Diencephalon (tissue), 1 donor: ENCODE measurements around the gene PRB3. TPM values are rescaled to one million over a fixed set of nuclear protein-coding genes. Genes with fewer than 3 reads are reported as not detected.

Experiments
- total RNA-seq: library from RNA; depleted of rRNA; stranded (reverse); fragments of >200 nt; gene quantifications from one replicate; pipeline ENCODE4 v1.2.3, GENCODE V29; 2014

PRB3 gene
- total RNA-seq, result not detected

GRCh38 chr12:11269607-11270006 lies at the start of gene PRB3:
Gene PRB3 (minus strand): TSS chr12:11269707. CDS start chr12:11269669, 38 bp downstream.

GRCh38 chr12:11310336-11310735 lies 40.8 kb upstream of the PRB3 start, which contains the start of gene PRB4:
Gene PRB4 (minus strand): TSS chr12:11310436. CDS start chr12:11310398, 38 bp downstream.

Other genes with a start within 250 kb of the PRB3 start
- 7.6 TPM for gene TAS2R19, start 247.1 kb downstream of the PRB3 start, total RNA-seq
- 8.1 TPM for gene TAS2R31, start 238.3 kb downstream of the PRB3 start, total RNA-seq
- gene TAS2R46, start 207.4 kb downstream of the PRB3 start, total RNA-seq, result 3.2 TPM
- gene TAS2R43, start 177.4 kb downstream of the PRB3 start, total RNA-seq, result 5.5 TPM
- gene TAS2R30, start 135.1 kb downstream of the PRB3 start, total RNA-seq, result 9.5 TPM
- gene SMIM10L1, start 98.5 kb downstream of the PRB3 start, total RNA-seq, result 15.5 TPM
- gene TAS2R42, start 82.8 kb downstream of the PRB3 start, total RNA-seq, result not detected
- not detected for gene PRB4, start 40.7 kb upstream of the PRB3 start, total RNA-seq
- gene PRB2, start 125.9 kb upstream of the PRB3 start, total RNA-seq, result not detected